GM19239 (cell line): ENCODE results near the gene SLC46A1.

Experiments
- DNase-seq: peaks from one replicate; pipeline ENCODE4 v3.0.0; 2011; ENCODE audit warnings: low spot score; ENCODE audit not compliant: insufficient read length
- FAIRE-seq: peaks from 2 replicates; lab custom pipeline; 2011; peaks lifted over from hg19 to GRCh38; lab: Jason Lieb, UNC

Gene SLC46A1

GRCh38 chr17:28404812-28405570, 1.0 kb downstream of the SLC46A1 start:
- FAIRE-seq (no peak), DNase-seq (no peak)

GRCh38 chr17:28404461-28404811, 1.6 kb downstream of the SLC46A1 start:
- DNase-seq, result no peak
- FAIRE-seq, result no peak

GRCh38 chr17:28404007-28404406, 2.0 kb downstream of the SLC46A1 start:
- FAIRE-seq, result no peak
- no peak for DNase-seq

- FAIRE-seq (no peak), DNase-seq (no peak)
Observed at GRCh38 chr17:28402844-28403243, 3.2 kb downstream of the SLC46A1 start.

- DNase-seq, result no peak
- no peak for FAIRE-seq
Observed at GRCh38 chr17:28402224-28402630, 3.8 kb downstream of the SLC46A1 start.

GRCh38 chr17:28399808-28400207, 6.2 kb downstream of the SLC46A1 start:
- FAIRE-seq, result no peak
- DNase-seq, result no peak

- no peak for FAIRE-seq
- DNase-seq, result no peak
Observed at GRCh38 chr17:28398280-28398981, 7.6 kb downstream of the SLC46A1 start.

- DNase-seq (no peak), FAIRE-seq (no peak)
Observed at GRCh38 chr17:28397687-28398279, 8.2 kb downstream of the SLC46A1 start.

- no peak for FAIRE-seq
- no peak for DNase-seq
Observed at GRCh38 chr17:28397275-28397674, 8.7 kb downstream of the SLC46A1 start.

- DNase-seq (no peak), FAIRE-seq (no peak)
Observed at GRCh38 chr17:28396635-28397239, 9.3 kb downstream of the SLC46A1 start.

- DNase-seq, result no peak
Observed at GRCh38 chr17:28395968-28396367, 10.0 kb downstream of the SLC46A1 start.

GRCh38 chr17:28395426-28395825, 10.6 kb downstream of the SLC46A1 start:
- FAIRE-seq, result no peak

More at GRCh38 chr17:28395968-28396367, 10.0 kb downstream of the SLC46A1 start:
- no peak for FAIRE-seq

GRCh38 chr17:28394337-28395116, 11.5 kb downstream of the SLC46A1 start:
- FAIRE-seq (no peak), DNase-seq (no peak)

More at GRCh38 chr17:28395426-28395825, 10.6 kb downstream of the SLC46A1 start:
- no peak for DNase-seq

GRCh38 chr17:28392491-28392890, 13.5 kb downstream of the SLC46A1 start:
- DNase-seq (no peak), FAIRE-seq (no peak)

GRCh38 chr17:28391401-28391800, 14.6 kb downstream of the SLC46A1 start:
- FAIRE-seq, result no peak

GRCh38 chr17:28390984-28391383, 15.0 kb downstream of the SLC46A1 start:
- FAIRE-seq (no peak), DNase-seq (no peak)

More at GRCh38 chr17:28391401-28391800, 14.6 kb downstream of the SLC46A1 start:
- DNase-seq, result no peak

GRCh38 chr17:28390563-28390962, 15.4 kb downstream of the SLC46A1 start:
- FAIRE-seq (no peak), DNase-seq (no peak)

GRCh38 chr17:28390141-28390540, 15.9 kb downstream of the SLC46A1 start:
- no peak for FAIRE-seq
- DNase-seq, result no peak

GRCh38 chr17:28388106-28388505, 17.9 kb downstream of the SLC46A1 start:
- FAIRE-seq, result no peak
- no peak for DNase-seq

- DNase-seq (no peak), FAIRE-seq (no peak)
Observed at GRCh38 chr17:28386391-28386790, 19.6 kb downstream of the SLC46A1 start.
